Mucosa of rectum (tissue), 2 donors: Measurements from ENCODE around the gene BABAM2.
A peak's percentile ranks its signal among the peaks of the same experiment; 100 is the strongest.

Experiments used
- H3K27ac ChIP-seq, 2 donors: one replicate each; pipeline ENCODE4 v1.7.0; 2013; ENCODE audit warnings: inconsistent platforms in 2 of 2, low read depth in 2 of 2, low read length in 2 of 2
- H3K27me3 ChIP-seq, 2 donors: one replicate each; pipeline ENCODE4 v1.7.0; 2013; ENCODE audit warnings: low read length in 2 of 2; ENCODE audit not compliant: control insufficient read depth in 2 of 2, insufficient read depth in 2 of 2
- H3K36me3 ChIP-seq, 2 donors: one replicate each; pipeline ENCODE4 v1.7.0; 2013; ENCODE audit warnings: low read length in 2 of 2; ENCODE audit not compliant: control insufficient read depth in 2 of 2, insufficient read depth in 2 of 2
- H3K4me1 ChIP-seq, 2 donors: one replicate each; pipeline ENCODE4 v1.7.0; 2013; ENCODE audit warnings: low read length in 2 of 2, mild to moderate bottlenecking in 1 of 2; ENCODE audit not compliant: control insufficient read depth in 2 of 2, insufficient read depth in 2 of 2
- H3K4me3 ChIP-seq, 2 donors: one replicate each; pipeline ENCODE4 v1.7.0; 2013; ENCODE audit warnings: low read length in 2 of 2
- H3K9ac ChIP-seq, 2 donors: one replicate each; pipeline ENCODE4 v1.7.0; 2013; ENCODE audit warnings: low read length in 2 of 2, low read depth in 1 of 2, mild to moderate bottlenecking in 1 of 2
- H3K9me3 ChIP-seq, 2 donors: one replicate each; pipeline ENCODE4 v1.7.0; 2013; ENCODE audit warnings: low read length in 2 of 2; ENCODE audit not compliant: control insufficient read depth in 2 of 2
- donor health status: healthy.
- donor health status: Normal muscosa, but diverticular disease.

Gene BABAM2

GRCh38 chr2:28135799-28136198, 245.3 kb downstream of the BABAM2 start:
- H3K27ac ChIP-seq, result no peak overlapping the region
- no peaks in the 10 kb centered on the region for H3K9me3 ChIP-seq
- H3K27me3 ChIP-seq, result no peaks in the 10 kb centered on the region
- H3K9ac ChIP-seq, result no peak overlapping the region
- H3K4me1 ChIP-seq, result peaks cover 9 to 21% of the 10 kb centered on the region in 2 donors
- no peaks in the 10 kb centered on the region for H3K36me3 ChIP-seq
- H3K4me3 ChIP-seq, result no peak overlapping the region

- Histone ChIP-seq H3K9me3 (no peaks in the 10 kb centered on the region), H3K4me3 (no peak overlapping the region), H3K27ac (no peak overlapping the region), H3K9ac (no peak overlapping the region), H3K27me3 (no peaks in the 10 kb centered on the region), H3K36me3 (no peaks in the 10 kb centered on the region), H3K4me1 (peaks cover 9 to 21% of the 10 kb centered on the region in 2 donors)
Observed at GRCh38 chr2:28136556-28136955, 246.0 kb downstream of the BABAM2 start.

GRCh38 chr2:28137221-28137620, 246.7 kb downstream of the BABAM2 start:
- H3K4me1 ChIP-seq, result peaks cover 13 to 24% of the 10 kb centered on the region in 2 donors
- no peaks in the 10 kb centered on the region for H3K9me3 ChIP-seq
- no peaks in the 10 kb centered on the region for H3K27me3 ChIP-seq
- no peaks in the 10 kb centered on the region for H3K36me3 ChIP-seq
- no peak overlapping the region for H3K27ac ChIP-seq
- no peak overlapping the region for H3K4me3 ChIP-seq
- H3K9ac ChIP-seq, result no peak overlapping the region

- no peak overlapping the region for H3K4me3 ChIP-seq
- H3K9me3 ChIP-seq, result no peaks in the 10 kb centered on the region
- no peaks in the 10 kb centered on the region for H3K27me3 ChIP-seq
- peak overlapping the region in 1 of 2 donors; percentile 38 for H3K27ac ChIP-seq
- H3K9ac ChIP-seq, result no peak overlapping the region
- no peaks in the 10 kb centered on the region for H3K36me3 ChIP-seq
- H3K4me1 ChIP-seq, result peaks cover 5 to 7% of the 10 kb centered on the region in 2 donors
Observed at GRCh38 chr2:28142386-28142785, 251.9 kb downstream of the BABAM2 start.

- no peak overlapping the region for H3K4me3 ChIP-seq
- H3K27me3 ChIP-seq, result no peaks in the 10 kb centered on the region
- no peaks in the 10 kb centered on the region for H3K9me3 ChIP-seq
- H3K27ac ChIP-seq, result no peak overlapping the region
- H3K9ac ChIP-seq, result no peak overlapping the region
- H3K4me1 ChIP-seq, result peaks cover 0 to 8% of the 10 kb centered on the region in 2 donors
- no peaks in the 10 kb centered on the region for H3K36me3 ChIP-seq
Observed at GRCh38 chr2:28148000-28148399, 257.5 kb downstream of the BABAM2 start.

- no peak overlapping the region for H3K4me3 ChIP-seq
- H3K27ac ChIP-seq, result no peak overlapping the region
- no peaks in the 10 kb centered on the region for H3K9me3 ChIP-seq
- peaks cover 5 to 12% of the 10 kb centered on the region in 2 donors for H3K4me1 ChIP-seq
- no peak overlapping the region for H3K9ac ChIP-seq
- H3K36me3 ChIP-seq, result no peaks in the 10 kb centered on the region
- no peaks in the 10 kb centered on the region for H3K27me3 ChIP-seq
Observed at GRCh38 chr2:28148566-28148965, 258.0 kb downstream of the BABAM2 start.

GRCh38 chr2:28150236-28150915, 259.8 kb downstream of the BABAM2 start:
- Histone ChIP-seq H3K9me3 (no peaks in the 10 kb centered on the region), H3K9ac (no peak overlapping the region)

GRCh38 chr2:28150994-28151393, 260.5 kb downstream of the BABAM2 start:
- H3K27me3 ChIP-seq, result no peaks in the 10 kb centered on the region
- peaks cover 5 to 19% of the 10 kb centered on the region in 2 donors for H3K4me1 ChIP-seq
- H3K9ac ChIP-seq, result no peak overlapping the region
- no peak overlapping the region for H3K4me3 ChIP-seq
- H3K9me3 ChIP-seq, result peaks cover 3 to 5% of the 10 kb centered on the region in 2 donors
- H3K36me3 ChIP-seq, result no peaks in the 10 kb centered on the region
- H3K27ac ChIP-seq, result no peak overlapping the region

More at GRCh38 chr2:28150236-28150915, 259.8 kb downstream of the BABAM2 start:
- H3K27me3 ChIP-seq, result no peaks in the 10 kb centered on the region
- no peaks in the 10 kb centered on the region for H3K36me3 ChIP-seq
- H3K4me1 ChIP-seq, result peaks cover 5 to 19% of the 10 kb centered on the region in 2 donors
- H3K4me3 ChIP-seq, result no peak overlapping the region
- no peak overlapping the region for H3K27ac ChIP-seq

- no peak overlapping the region for H3K9ac ChIP-seq
- H3K4me1 ChIP-seq, result peaks cover 5 to 19% of the 10 kb centered on the region in 2 donors
- H3K27ac ChIP-seq, result no peak overlapping the region
- H3K27me3 ChIP-seq, result no peaks in the 10 kb centered on the region
- no peaks in the 10 kb centered on the region for H3K36me3 ChIP-seq
- H3K4me3 ChIP-seq, result no peak overlapping the region
- peaks cover 3 to 6% of the 10 kb centered on the region in 2 donors for H3K9me3 ChIP-seq
Observed at GRCh38 chr2:28152585-28153280, 262.2 kb downstream of the BABAM2 start.

GRCh38 chr2:28153851-28154250, 263.3 kb downstream of the BABAM2 start:
- Histone ChIP-seq H3K4me3 (no peak overlapping the region), H3K4me1 (peaks cover 5 to 19% of the 10 kb centered on the region in 2 donors), H3K36me3 (no peaks in the 10 kb centered on the region), H3K27me3 (no peaks in the 10 kb centered on the region), H3K9me3 (peaks cover 3 to 6% of the 10 kb centered on the region in 2 donors), H3K9ac (no peak overlapping the region), H3K27ac (peak overlapping the region; percentile 2 to 26)
